ENCODE results near the gene NT5M. TPM values are rescaled to one million over a fixed set of nuclear protein-coding genes. Genes with fewer than 3 reads are reported as not detected.

NT5M gene
- total RNA-seq, 1 donor from 2014 or later = 8.4 TPM

GRCh38 chr17:17354560-17355349 lies 51.6 kb downstream of the NT5M start:
- DNase-seq (ENCODE audit: low spot score) = peak; percentile 72

- DNase-seq (ENCODE audit: low spot score) = no peak
Observed at GRCh38 chr17:17355426-17355825, 52.3 kb downstream of the NT5M start.

- peak; percentile 89 for DNase-seq (ENCODE audit: low spot score)
Observed at GRCh38 chr17:17356149-17356930, 53.2 kb downstream of the NT5M start.

- no peak for DNase-seq (ENCODE audit: low spot score)
Observed at GRCh38 chr17:17356931-17357270, 53.7 kb downstream of the NT5M start.

- no peak for DNase-seq (ENCODE audit: low spot score)
Observed at GRCh38 chr17:17358060-17358751, 55.0 kb downstream of the NT5M start.

GRCh38 chr17:17358866-17359265 lies 55.7 kb downstream of the NT5M start:
- no peak for DNase-seq (ENCODE audit: low spot score)

GRCh38 chr17:17359271-17359670 lies 56.1 kb downstream of the NT5M start:
- no peak for DNase-seq (ENCODE audit: low spot score)

GRCh38 chr17:17360087-17360730 lies 57.0 kb downstream of the NT5M start:
- no peak for DNase-seq (ENCODE audit: low spot score)

GRCh38 chr17:17361543-17361866 lies 58.3 kb downstream of the NT5M start:
- DNase-seq (ENCODE audit: low spot score) = no peak

- no peak for DNase-seq (ENCODE audit: low spot score)
Observed at GRCh38 chr17:17361867-17362539, 58.8 kb downstream of the NT5M start.

GRCh38 chr17:17362540-17362930 lies 59.4 kb downstream of the NT5M start:
- no peak for DNase-seq (ENCODE audit: low spot score)

- no peak for DNase-seq (ENCODE audit: low spot score)
Observed at GRCh38 chr17:17363638-17364337, 60.6 kb downstream of the NT5M start.

- DNase-seq (ENCODE audit: low spot score) = no peak
Observed at GRCh38 chr17:17364338-17364667, 61.1 kb downstream of the NT5M start.

GRCh38 chr17:17365476-17366110 lies 62.4 kb downstream of the NT5M start:
- no peak for DNase-seq (ENCODE audit: low spot score)

- no peak for DNase-seq (ENCODE audit: low spot score)
Observed at GRCh38 chr17:17366235-17366634, 63.1 kb downstream of the NT5M start.

- DNase-seq (ENCODE audit: low spot score) = no peak
Observed at GRCh38 chr17:17366941-17367875, 64.0 kb downstream of the NT5M start.

- DNase-seq (ENCODE audit: low spot score) = no peak
Observed at GRCh38 chr17:17367931-17368330, 64.8 kb downstream of the NT5M start.

GRCh38 chr17:17370711-17371110 lies 67.5 kb downstream of the NT5M start:
- DNase-seq (ENCODE audit: low spot score) = no peak

GRCh38 chr17:17372856-17373520 lies 69.8 kb downstream of the NT5M start:
- DNase-seq (ENCODE audit: low spot score) = no peak
